ENCODE measurements around the gene HOXC9. TPM values are rescaled to one million over a fixed set of nuclear protein-coding genes. Genes with fewer than 3 reads are reported as not detected.

Gene HOXC9
- total and polyA plus RNA-seq, 9 of the 15 experiments (the other 6 are each of a cell fraction or from before 2014, with no cell fraction given), result 1.1 to 10.5 (median 9.3) TPM

GRCh38 chr12:54000116-54001114 lies at the start of gene HOXC9 (continued):
- TF ChIP-seq ZNF592 (IDR thresholded peaks at IDR 0.05) (peak; percentile 76), NELFE (IDR thresholded peaks at IDR 0.05; ENCODE audit: insufficient read depth, insufficient read length) (no peak), PURB (CRISPR knock-in tag; IDR thresholded peaks at IDR 0.05; ENCODE audit: low read depth) (no peak), SUPT5H (IDR thresholded peaks at IDR 0.05) (0 out of 2 replicates have a peak, but pooled peaks have one; percentile 59), ZNF232 (CRISPR knock-in tag; IDR thresholded peaks at IDR 0.05) (0 out of 2 replicates have a peak, but pooled peaks have one; percentile 44), CBX2 (IDR thresholded peaks at IDR 0.05; ENCODE audit: insufficient read depth, low read length, poor library complexity, severe bottlenecking) (no peak), KAT7 (CRISPR knock-in tag; IDR thresholded peaks at IDR 0.05; ENCODE audit: borderline replicate concordance) (peak; percentile 84; the same call in 1 of the 2 replicates), EP400 (IDR thresholded peaks at IDR 0.05) (peak; percentile 39), VEZF1 (CRISPR knock-in tag; IDR thresholded peaks at IDR 0.05) (peak; percentile 25; the same call in 1 of the 2 replicates), ZBTB40 (IDR thresholded peaks at IDR 0.05) (peak; percentile 31; the same call in 1 of the 2 replicates), ZBTB40 (CRISPR knock-in tag; IDR thresholded peaks at IDR 0.05) (no peak)
